Measurements from ENCODE around the gene TRIM8. TPM values are rescaled to one million over a fixed set of nuclear protein-coding genes. Genes with fewer than 3 reads are reported as not detected.

TRIM8 gene
- total and polyA plus RNA-seq, 2 donors (not counting 3 experiments of a cell fraction or from before 2014, with no cell fraction given), result 74.1 to 114 TPM

- no peaks in the 10 kb centered on the region for H3K27me3 ChIP-seq (ENCODE audit: control insufficient read depth in 2 of 2, insufficient read depth in 2 of 2, low read length in 2 of 2)
- H3K9me1 ChIP-seq (replicated peaks; ENCODE audit: control insufficient read depth, extremely low read depth, insufficient read depth, low read length), result no peaks in the 10 kb centered on the region
- intact Hi-C loops (cut with micrococcal nuclease) (loop anchor here (5.0 kb wide), 1 partner anchor 226 kb away; the partner anchor contains the start of gene FBXL15), dilution Hi-C loops (cut with MboI; ENCODE audit: extremely low pct_ligation_motif_present, low sequenced_read_pairs) (no loop called here)
- CTCF ChIA-PET, result interaction anchor here (6.9 kb wide), 1 partner anchor 52 kb away, joined by 110 read pairs; no protein-coding TSS in a partner anchor
- peaks cover 92% of the 10 kb centered on the region for H3K79me2 ChIP-seq (ENCODE audit: control insufficient read depth, insufficient read depth, low read length)
- no peak overlapping the region for H3K27ac ChIP-seq (ENCODE audit: insufficient read depth, low read depth, low read length)
- H3K4me1 ChIP-seq (ENCODE audit: control insufficient read depth, extremely low read depth, insufficient read depth, low read length), result peaks cover 45% of the 10 kb centered on the region
- POLR2A ChIA-PET, result no interaction called here
- peak overlapping the region; percentile 61 for H3K4me2 ChIP-seq (ENCODE audit: insufficient read depth, low read length)
- H4K20me1 ChIP-seq (replicated peaks; ENCODE audit: control insufficient read depth, extremely low read depth, insufficient read depth, low read length), result no peaks in the 10 kb centered on the region
- H3K9me3 ChIP-seq (replicated peaks; ENCODE audit: control insufficient read depth, insufficient read depth, low read length), result no peaks in the 10 kb centered on the region
- BruUV-seq (replicated peaks), result no TSS peak
- no peak overlapping the region for H2AFZ ChIP-seq (ENCODE audit: low read depth, low read length)
- peaks cover 0 to 15% of the 10 kb centered on the region in 2 experiments for H3K36me3 ChIP-seq (ENCODE audit: control insufficient read depth in 2 of 2, extremely low read depth in 1 of 2, insufficient read depth in 2 of 2, low read length in 2 of 2)
- DNase-seq (ENCODE audit: low read depth, low spot score) (no peak), FAIRE-seq (peak; percentile 15)
- no peak overlapping the region for H3K9ac ChIP-seq (replicated peaks; ENCODE audit: extremely low read depth, insufficient read depth, low read length)
- H3K4me3 ChIP-seq (replicated peaks in 1 of 3; ENCODE audit: insufficient read depth in 1 of 3, low read depth in 1 of 3, low read length in 3 of 3), result peak overlapping the region in 1 of 3 experiments; percentile 17
- no peak for TF ChIP-seq POLR2AphosphoS5 (IDR thresholded peaks at IDR 0.05; ENCODE audit: insufficient read depth, low read depth, low read length)
- TF ChIP-seq CTCF (IDR thresholded peaks at IDR 0.05; ENCODE audit: extremely low read depth in 1 of 2, insufficient read depth in 1 of 2, low read depth in 1 of 2, low read length in 2 of 2), result no peak
- TF ChIP-seq GATA2 (IDR thresholded peaks at IDR 0.05; ENCODE audit: insufficient read depth, insufficient read length, low read depth, low read length), result no peak
- TF ChIP-seq EZH2 (IDR thresholded peaks at IDR 0.05; ENCODE audit: borderline replicate concordance, low read depth, low read length, severe bottlenecking), result no peak
- TF ChIP-seq POLR2A (IDR thresholded peaks at IDR 0.05; ENCODE audit: low read depth, low read length), result no peak
- TF ChIP-seq FOS (IDR thresholded peaks at IDR 0.05; ENCODE audit: borderline replicate concordance, insufficient read depth, low read length), result no peak
- no peak for TF ChIP-seq MYC (IDR thresholded peaks at IDR 0.05; ENCODE audit: low read depth, low read length)
- TF ChIP-seq MAX (IDR thresholded peaks at IDR 0.05; ENCODE audit: insufficient read depth, insufficient read length), result no peak
- TF ChIP-seq JUN (IDR thresholded peaks at IDR 0.05; ENCODE audit: borderline replicate concordance, insufficient read depth, insufficient read length, low read depth), result no peak
Measured at GRCh38 chr10:102648269-102648888, 4.1 kb downstream of the TRIM8 start.

All from endothelial cell of umbilical vein (primary cell).